HepG2 (cell line): Measurements from ENCODE around the gene PDZD11. TPM values are rescaled to one million over a fixed set of nuclear protein-coding genes. Genes with fewer than 3 reads are reported as not detected.
A peak's percentile ranks its signal among the peaks of the same experiment; 100 is the strongest.

ENCODE experiments used
- AGO1 ChIP-seq: fragments of 200-400 bp; formaldehyde crosslinking; IDR thresholded peaks from 2 replicates; pipeline ENCODE4 v1.6.1; 2017; ENCODE audit warnings: mild to moderate bottlenecking, low read depth, low read length, moderate library complexity; ENCODE audit not compliant: poor library complexity, severe bottlenecking
- ARID2 ChIP-seq: sonication (generic); formaldehyde crosslinking; IDR thresholded peaks from 2 replicates; pipeline ENCODE4 v1.8.1; 2022; ENCODE audit warnings: mild to moderate bottlenecking, missing genetic modification reagents, borderline replicate concordance
- CEBPG ChIP-seq: IDR thresholded peaks from 2 replicates; pipeline ENCODE4 v1.6.1; 2016
- CREB3 ChIP-seq: sonication (generic); formaldehyde crosslinking; IDR thresholded peaks from 2 replicates; pipeline ENCODE4 v1.5.0; 2020; ENCODE audit warnings: missing genetic modification reagents
- DPF2 ChIP-seq: sonication (generic); formaldehyde crosslinking; IDR thresholded peaks from 2 replicates; pipeline ENCODE4 v1.4.0; 2020; ENCODE audit warnings: mild to moderate bottlenecking, low read depth, missing genetic modification reagents, borderline replicate concordance
- ETV5 ChIP-seq: IDR thresholded peaks from 2 replicates; pipeline ENCODE4 v1.6.1; 2018; ENCODE audit warnings: missing biosample characterization, missing genetic modification reagents, inconsistent platforms, borderline replicate concordance
- HMG20A ChIP-seq: IDR thresholded peaks from 2 replicates; pipeline ENCODE4 v1.6.1; 2016; ENCODE audit warnings: borderline replicate concordance
- HNRNPH1 ChIP-seq: fragments of 200-400 bp; formaldehyde crosslinking; optimal IDR thresholded peaks from 2 replicates; pipeline ENCODE3; 2017; ENCODE audit warnings: mild to moderate bottlenecking, low read depth, low read length
- NFKBIZ ChIP-seq: IDR thresholded peaks from 2 replicates; pipeline ENCODE4 v1.6.1; 2018; ENCODE audit warnings: missing genetic modification reagents, missing compliant biosample characterization
- PRDM10 ChIP-seq: sonication (generic); formaldehyde crosslinking; IDR thresholded peaks from 2 replicates; pipeline ENCODE4 v1.4.0; 2020; ENCODE audit warnings: low read depth, missing genetic modification reagents
- REL ChIP-seq: sonication (generic); formaldehyde crosslinking; conservative IDR thresholded peaks from 2 replicates; pipeline ENCODE4 v1.8.0; 2022; ENCODE audit warnings: mild to moderate bottlenecking, missing genetic modification reagents, moderate library complexity
- RFX3 ChIP-seq: IDR thresholded peaks from 2 replicates; pipeline ENCODE4 v1.6.1; 2016; ENCODE audit warnings: missing biosample characterization, missing genetic modification reagents
- SCMH1 ChIP-seq: sonication (generic); formaldehyde crosslinking; IDR thresholded peaks from 2 replicates; pipeline ENCODE4 v1.9.0; 2021; ENCODE audit warnings: missing genetic modification reagents, mild to moderate bottlenecking, borderline replicate concordance
- SMARCC2 ChIP-seq: fragments of 450-650 bp; IDR thresholded peaks from 2 replicates; pipeline ENCODE4 v1.6.1; 2017; ENCODE audit warnings: antibody characterized with exemption, mild to moderate bottlenecking
- ZNF432 ChIP-seq: sonication (generic); formaldehyde crosslinking; IDR thresholded peaks from 2 replicates; pipeline ENCODE4 v1.5.0; 2020; ENCODE audit warnings: missing genetic modification reagents, mild to moderate bottlenecking, borderline replicate concordance
- ZNF552 ChIP-seq: sonication (generic); formaldehyde crosslinking; IDR thresholded peaks from 2 replicates; pipeline ENCODE4 v1.9.0; 2022; ENCODE audit warnings: missing genetic modification reagents, mild to moderate bottlenecking, borderline replicate concordance
- ZNF605 ChIP-seq: sonication (generic); formaldehyde crosslinking; IDR thresholded peaks from 2 replicates; pipeline ENCODE4 v1.8.0; 2022; ENCODE audit warnings: mild to moderate bottlenecking, missing genetic modification reagents
- ZNF746 ChIP-seq: sonication (generic); formaldehyde crosslinking; IDR thresholded peaks from 2 replicates; pipeline ENCODE4 v1.8.0; 2022; ENCODE audit warnings: mild to moderate bottlenecking, missing genetic modification reagents
- polyA plus RNA-seq, 8 experiments: library from polyadenylated mRNA; depleted of rRNA in 3 of 8; stranded (reverse) in 7 of 8; unstranded in 1 of 8; fragments of >200 nt; fragmentation: Illumina TruSeq in 4 of 8; extraction: Trizol in 4 of 8; gene quantifications; 2 replicates each; pipeline versions ENCODE4 v1.2.1 to v1.2.3, GENCODE V29; 2011 to 2016; ENCODE audit warnings: low read depth in 4 of 8, missing spikeins in 1 of 8, mixed read lengths in 1 of 8; ENCODE audit not compliant: insufficient read depth in 1 of 8
- total RNA-seq, 5 experiments: library from RNA; depleted of rRNA; stranded (reverse); fragments of >200 nt; fragmentation: Illumina TruSeq; extraction: Trizol; gene quantifications; 2 replicates each; pipeline ENCODE4 v1.2.3, GENCODE V29; 2016; ENCODE audit warnings: low read depth in 1 of 5
- TF ChIP-seq, protein P1 (sequence below): fragments of 450-650 bp; IDR thresholded peaks from 2 replicates; pipeline ENCODE4 v1.6.1; 2016

The PDZD11 gene
- total and polyA plus RNA-seq, 2 of the 13 experiments (the other 11 are each of a cell fraction or from before 2014, with no cell fraction given), result 29.1 to 47.0 TPM

- TF ChIP-seq ZNF605, result no peak
- no peak for TF ChIP-seq AGO1
- no peak for TF ChIP-seq CREB3
- TF ChIP-seq RFX3, result no peak
- TF ChIP-seq PRDM10 (CRISPR knock-in tag), result no peak
- no peak for TF ChIP-seq ZNF552 (CRISPR knock-in tag)
- no peak for TF ChIP-seq ZNF746 (CRISPR knock-in tag)
- TF ChIP-seq HMG20A, result no peak
- no peak for TF ChIP-seq ARID2 (CRISPR knock-in tag)
- no peak for TF ChIP-seq SCMH1 (CRISPR knock-in tag)
- TF ChIP-seq ETV5 (CRISPR knock-in tag), result 0 out of 2 replicates have a peak, but pooled peaks have one; percentile 41
- TF ChIP-seq CEBPG, result no peak
- 0 out of 2 replicates have a peak, but pooled peaks have one; percentile 54 for TF ChIP-seq REL (CRISPR knock-in tag)
- TF ChIP-seq, protein P1, sequence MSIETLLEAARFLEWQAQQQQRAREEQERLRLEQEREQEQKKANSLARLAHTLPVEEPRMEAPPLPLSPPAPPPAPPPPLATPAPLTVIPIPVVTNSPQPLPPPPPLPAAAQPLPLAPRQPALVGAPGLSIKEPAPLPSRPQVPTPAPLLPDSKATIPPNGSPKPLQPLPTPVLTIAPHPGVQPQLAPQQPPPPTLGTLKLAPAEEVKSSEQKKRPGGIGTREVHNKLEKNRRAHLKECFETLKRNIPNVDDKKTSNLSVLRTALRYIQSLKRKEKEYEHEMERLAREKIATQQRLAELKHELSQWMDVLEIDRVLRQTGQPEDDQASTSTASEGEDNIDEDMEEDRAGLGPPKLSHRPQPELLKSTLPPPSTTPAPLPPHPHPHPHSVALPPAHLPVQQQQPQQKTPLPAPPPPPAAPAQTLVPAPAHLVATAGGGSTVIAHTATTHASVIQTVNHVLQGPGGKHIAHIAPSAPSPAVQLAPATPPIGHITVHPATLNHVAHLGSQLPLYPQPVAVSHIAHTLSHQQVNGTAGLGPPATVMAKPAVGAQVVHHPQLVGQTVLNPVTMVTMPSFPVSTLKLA, result no peak; the same call in 1 of the 2 replicates
- TF ChIP-seq ZNF432, result no peak
- TF ChIP-seq NFKBIZ, result no peak
- no peak for TF ChIP-seq DPF2
- TF ChIP-seq SMARCC2, result no peak
- TF ChIP-seq HNRNPH1, result no peak
These were observed at the start of gene PDZD11, which contains the start of gene KIF4A (continued) for GRCh38 chrX:70289793-70290770.
